ENCODE measurements around the gene RAB15. TPM values are rescaled to one million over a fixed set of nuclear protein-coding genes. Genes with fewer than 3 reads are reported as not detected.

RAB15 gene
- total RNA-seq (2022) (0.28 and 0.66 TPM in 2 replicates), Bru-seq, nascent RNA (percentile 14 among the genes with signal in this experiment), BruChase-seq, experiment 1, labeled RNA remaining after a 6-hour chase (percentile 16 among the genes with signal in this experiment), BruChase-seq, experiment 2, labeled RNA remaining after a 2-hour chase (percentile 9 among the genes with signal in this experiment)
- long read RNA-seq, partial matches to known transcripts: 0 of 4 reads
- long read RNA-seq, other reads (novel, unspliced or antisense): 2 of 4 reads

GRCh38 chr14:64971943-64972791, at the start of gene RAB15:
TSS of gene RAB15 (minus strand) at chr14:64972336. CDS start at chr14:64972076, 260 bp downstream.
- Mint-ChIP-seq H3K4me1 (ENCODE audit: insufficient read depth, unreplicated experiment) (no peaks in the 10 kb centered on the region), H3K36me3 (ENCODE audit: insufficient read depth, unreplicated experiment) (no peaks in the 10 kb centered on the region), H3K9me3 (ENCODE audit: unreplicated experiment) (no peaks in the 10 kb centered on the region), H3K27me3 (ENCODE audit: insufficient read depth, unreplicated experiment) (peaks cover 4% of the 10 kb centered on the region), H3K27ac (ENCODE audit: low read depth, unreplicated experiment) (no peak within 1 kb of the TSS), H3K4me3 (ENCODE audit: unreplicated experiment) (peak within 1 kb of the TSS; percentile 69)
- no peak for DNase-seq (ENCODE audit: unreplicated experiment)
- no peak for TF ChIP-seq CTCF (IDR thresholded peaks at IDR 0.05; ENCODE audit: unreplicated experiment)
- CTCF ChIA-PET: interaction anchor here (1.8 kb wide), 1 partner anchor 14 kb away, joined by 7 read pairs; no protein-coding TSS in a partner anchor
- no TSS peak for BruUV-seq (replicated peaks)
- intact Hi-C loops (cut with micrococcal nuclease): no loop called here
- POLR2A ChIA-PET: interaction anchor here (0.6 kb wide), 1 partner anchor 21 kb away, joined by 4 read pairs; no protein-coding TSS in a partner anchor

- CTCF ChIA-PET: interaction anchor here (0.5 to 3.2 kb wide), 18 partner anchors 10 to 775 kb away, joined by 3 to 25 read pairs (median 4); partner anchors contain the start of gene FNTB
These were observed 47.9 kb upstream of the RAB15 start for GRCh38 chr14:65019944-65020566.

GRCh38 chr14:65016471-65016870, 44.3 kb upstream of the RAB15 start:
- POLR2A ChIA-PET: interaction anchor here (1.6 kb wide), 1 partner anchor 10 kb away, joined by 5 read pairs; no protein-coding TSS in a partner anchor
- intact Hi-C loops (cut with micrococcal nuclease): no loop called here
- Mint-ChIP-seq H3K27ac (ENCODE audit: low read depth, unreplicated experiment) (no peak overlapping the region), H3K36me3 (ENCODE audit: insufficient read depth, unreplicated experiment) (peaks cover 22% of the 10 kb centered on the region), H3K4me1 (ENCODE audit: insufficient read depth, unreplicated experiment) (no peaks in the 10 kb centered on the region), H3K4me3 (ENCODE audit: unreplicated experiment) (no peak overlapping the region), H3K27me3 (ENCODE audit: insufficient read depth, unreplicated experiment) (no peaks in the 10 kb centered on the region), H3K9me3 (ENCODE audit: unreplicated experiment) (no peaks in the 10 kb centered on the region)
- CTCF ChIA-PET: interaction anchor here (1.4 to 1.9 kb wide), 3 partner anchors 10 to 30 kb away, joined by 5 to 7 read pairs (median 5); partner anchors contain the start of gene FNTB
- no TSS peak for BruUV-seq (replicated peaks)
- no peak for TF ChIP-seq CTCF (IDR thresholded peaks at IDR 0.05; ENCODE audit: unreplicated experiment)
- DNase-seq (ENCODE audit: unreplicated experiment): no peak

More at GRCh38 chr14:65019944-65020566, 47.9 kb upstream of the RAB15 start:
- Mint-ChIP-seq H3K27ac (ENCODE audit: low read depth, unreplicated experiment) (no peak overlapping the region), H3K36me3 (ENCODE audit: insufficient read depth, unreplicated experiment) (peaks cover 15% of the 10 kb centered on the region), H3K9me3 (ENCODE audit: unreplicated experiment) (no peaks in the 10 kb centered on the region), H3K27me3 (ENCODE audit: insufficient read depth, unreplicated experiment) (no peaks in the 10 kb centered on the region), H3K4me3 (ENCODE audit: unreplicated experiment) (no peak overlapping the region), H3K4me1 (ENCODE audit: insufficient read depth, unreplicated experiment) (no peaks in the 10 kb centered on the region)
- peak; percentile 51 for DNase-seq (ENCODE audit: unreplicated experiment)
- peak; percentile 52 for TF ChIP-seq CTCF (IDR thresholded peaks at IDR 0.05; ENCODE audit: unreplicated experiment)
- intact Hi-C loops (cut with micrococcal nuclease): loop anchor here (1.0 kb wide), 1 partner anchor 34 kb away; the partner anchor contains the start of gene FNTB
- POLR2A ChIA-PET: interaction anchor here (0.6 to 2.3 kb wide), 5 partner anchors 14 to 83 kb away, joined by 3 to 13 read pairs (median 5); partner anchors contain the start of genes FNTB and MAX
- BruUV-seq (replicated peaks): no TSS peak

Measured in MCF 10A (cell line).